HepG2 (cell line): ENCODE data around the gene SSBP4. TPM values are rescaled to one million over a fixed set of nuclear protein-coding genes. Genes with fewer than 3 reads are reported as not detected.

Source experiments
- ATF3 ChIP-seq: sonication (generic); formaldehyde crosslinking; IDR thresholded peaks from 2 replicates; pipeline ENCODE4 v1.4.0; 2020; ENCODE audit warnings: missing genetic modification reagents
- BRCA1 ChIP-seq: sonication (generic); formaldehyde crosslinking; IDR thresholded peaks from 2 replicates; pipeline ENCODE4 v1.4.0; 2020; ENCODE audit warnings: missing genetic modification reagents
- CEBPG ChIP-seq: IDR thresholded peaks from 2 replicates; pipeline ENCODE4 v1.6.1; 2016
- CERS6 ChIP-seq: sonication (generic); formaldehyde crosslinking; IDR thresholded peaks from 2 replicates; pipeline ENCODE4 v1.5.0; 2020; ENCODE audit warnings: missing genetic modification reagents
- KDM4B ChIP-seq: sonication (generic); formaldehyde crosslinking; IDR thresholded peaks from 2 replicates; pipeline ENCODE4 v1.4.0; 2020; ENCODE audit warnings: missing genetic modification reagents
- KLF16 ChIP-seq, 2 experiments: sonication (generic) in 1 of 2; formaldehyde crosslinking in 1 of 2; IDR thresholded peaks; 2 replicates each; pipeline versions ENCODE4 v1.6.1 to v1.8.0; 2016 to 2023; ENCODE audit warnings: missing genetic modification reagents in 2 of 2, missing compliant biosample characterization in 1 of 2
- MTA1 ChIP-seq: sonication (generic); formaldehyde crosslinking; IDR thresholded peaks from 2 replicates; pipeline ENCODE4 v1.4.0; 2020; ENCODE audit warnings: missing genetic modification reagents, mild to moderate bottlenecking, borderline replicate concordance
- MYPOP ChIP-seq: sonication (generic); formaldehyde crosslinking; IDR thresholded peaks from 2 replicates; pipeline ENCODE4 v1.8.1; 2023; ENCODE audit warnings: mild to moderate bottlenecking, moderate library complexity, missing genetic modification reagents
- PCBP1 ChIP-seq: fragments of 200-400 bp; formaldehyde crosslinking; IDR thresholded peaks from 2 replicates; pipeline ENCODE4 v1.6.1; 2017; ENCODE audit warnings: mild to moderate bottlenecking, low read depth, low read length, borderline replicate concordance
- RELA ChIP-seq: sonication (generic); formaldehyde crosslinking; IDR thresholded peaks from 2 replicates; pipeline ENCODE4 v1.4.0; 2020; ENCODE audit warnings: missing genetic modification reagents
- SP4 ChIP-seq: sonication (generic); formaldehyde crosslinking; IDR thresholded peaks from 2 replicates; pipeline ENCODE4 v1.8.1; 2023; ENCODE audit warnings: mild to moderate bottlenecking, missing genetic modification reagents
- ZBTB33 ChIP-seq: sonication (generic); formaldehyde crosslinking; IDR thresholded peaks from 2 replicates; pipeline ENCODE4 v1.4.0; 2020; ENCODE audit warnings: missing genetic modification reagents
- ZC3H4 ChIP-seq: sonication (generic); formaldehyde crosslinking; IDR thresholded peaks from 2 replicates; pipeline ENCODE4 v1.4.0; 2020; ENCODE audit warnings: missing genetic modification reagents, borderline replicate concordance
- ZNF292 ChIP-seq: sonication (generic); formaldehyde crosslinking; IDR thresholded peaks from 2 replicates; pipeline ENCODE4 v1.8.1; 2022; ENCODE audit warnings: mild to moderate bottlenecking, low read depth, missing genetic modification reagents, borderline replicate concordance
- ZNF354B ChIP-seq: sonication (generic); formaldehyde crosslinking; IDR thresholded peaks from 2 replicates; pipeline ENCODE4 v1.8.0; 2022; ENCODE audit warnings: mild to moderate bottlenecking, missing genetic modification reagents
- ZNF619 ChIP-seq: sonication (generic); formaldehyde crosslinking; IDR thresholded peaks from 2 replicates; pipeline ENCODE4 v1.4.0; 2020; ENCODE audit warnings: mild to moderate bottlenecking, missing genetic modification reagents
- ZNF703 ChIP-seq: sonication (generic); formaldehyde crosslinking; IDR thresholded peaks from 2 replicates; pipeline ENCODE4 v1.5.1; 2020; ENCODE audit warnings: missing genetic modification reagents, mild to moderate bottlenecking, moderate library complexity, borderline replicate concordance
- ZNF704 ChIP-seq: sonication (generic); formaldehyde crosslinking; IDR thresholded peaks from 2 replicates; pipeline ENCODE4 v1.8.1; 2023; ENCODE audit warnings: mild to moderate bottlenecking, inconsistent platforms, moderate library complexity, missing genetic modification reagents, borderline replicate concordance
- ZSCAN29 ChIP-seq: sonication (generic); formaldehyde crosslinking; conservative IDR thresholded peaks from 2 replicates; pipeline ENCODE4 v1.4.0; 2020; ENCODE audit warnings: mild to moderate bottlenecking, missing genetic modification reagents
- polyA plus RNA-seq, 8 experiments: library from polyadenylated mRNA; depleted of rRNA in 3 of 8; stranded (reverse) in 7 of 8; unstranded in 1 of 8; fragments of >200 nt; fragmentation: Illumina TruSeq in 4 of 8; extraction: Trizol in 4 of 8; gene quantifications; 2 replicates each; pipeline versions ENCODE4 v1.2.1 to v1.2.3, GENCODE V29; 2011 to 2016; ENCODE audit warnings: low read depth in 4 of 8, missing spikeins in 1 of 8, mixed read lengths in 1 of 8; ENCODE audit not compliant: insufficient read depth in 1 of 8
- total RNA-seq, 5 experiments: library from RNA; depleted of rRNA; stranded (reverse); fragments of >200 nt; fragmentation: Illumina TruSeq; extraction: Trizol; gene quantifications; 2 replicates each; pipeline ENCODE4 v1.2.3, GENCODE V29; 2016; ENCODE audit warnings: low read depth in 1 of 5
- TF ChIP-seq, protein P1 (sequence below): sonication (generic); formaldehyde crosslinking; IDR thresholded peaks from 2 replicates; pipeline ENCODE4 v1.5.1; 2020; ENCODE audit warnings: mild to moderate bottlenecking, missing genetic modification reagents, borderline replicate concordance
- TF ChIP-seq, protein P2 (sequence below), 2 experiments: fragments of 450-650 bp in 1 of 2; sonication (generic) in 1 of 2; formaldehyde crosslinking; IDR thresholded peaks; 2 replicates each; pipeline versions ENCODE4 v1.5.0 to v1.8.0; 2020 to 2022; ENCODE audit warnings: mild to moderate bottlenecking in 1 of 2, missing genetic modification reagents in 1 of 2

Gene SSBP4
- total and polyA plus RNA-seq, 2 of the 13 experiments (the other 11 are each of a cell fraction or from before 2014, with no cell fraction given) = 20.8 to 39.5 TPM

GRCh38 chr19:18437491-18438330 is 18.5 kb downstream of the SSBP4 start, which contains the start of gene ISYNA1 (continued):
- TF ChIP-seq BRCA1 (CRISPR knock-in tag) (no peak), RELA (CRISPR knock-in tag) (no peak), MYPOP (CRISPR knock-in tag) (peak; percentile 64; the same call in 1 of the 2 replicates), ZNF704 (CRISPR knock-in tag) (no peak), ZNF703 (CRISPR knock-in tag) (no peak), PCBP1 (no peak), CEBPG (no peak), KDM4B (CRISPR knock-in tag) (no peak), ZNF354B (CRISPR knock-in tag) (no peak), ZSCAN29 (CRISPR knock-in tag) (no peak), ZNF619 (CRISPR knock-in tag) (no peak), MTA1 (no peak), KLF16 (CRISPR knock-in tag; IDR thresholded peaks at IDR 0.05) (no peak), CERS6 (CRISPR knock-in tag) (no peak), ATF3 (CRISPR knock-in tag) (no peak), ZNF292 (CRISPR knock-in tag) (no peak), SP4 (CRISPR knock-in tag) (no peak; the same call in 1 of the 2 replicates), ZC3H4 (CRISPR knock-in tag) (no peak), ZBTB33 (peak; percentile 47; the same call in 1 of the 2 replicates)
- TF ChIP-seq, protein P1, sequence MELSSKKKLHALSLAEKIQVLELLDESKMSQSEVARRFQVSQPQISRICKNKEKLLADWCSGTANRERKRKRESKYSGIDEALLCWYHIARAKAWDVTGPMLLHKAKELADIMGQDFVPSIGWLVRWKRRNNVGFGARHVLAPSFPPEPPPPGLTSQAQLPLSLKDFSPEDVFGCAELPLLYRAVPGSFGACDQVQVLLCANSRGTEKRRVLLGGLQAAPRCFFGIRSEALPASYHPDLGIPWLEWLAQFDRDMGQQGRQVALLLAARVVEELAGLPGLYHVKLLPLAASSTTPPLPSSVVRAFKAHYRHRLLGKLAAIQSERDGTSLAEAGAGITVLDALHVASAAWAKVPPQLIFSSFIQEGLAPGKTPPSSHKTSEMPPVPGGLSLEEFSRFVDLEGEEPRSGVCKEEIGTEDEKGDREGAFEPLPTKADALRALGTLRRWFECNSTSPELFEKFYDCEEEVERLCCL (CRISPR knock-in tag) = no peak
- TF ChIP-seq, protein P2, sequence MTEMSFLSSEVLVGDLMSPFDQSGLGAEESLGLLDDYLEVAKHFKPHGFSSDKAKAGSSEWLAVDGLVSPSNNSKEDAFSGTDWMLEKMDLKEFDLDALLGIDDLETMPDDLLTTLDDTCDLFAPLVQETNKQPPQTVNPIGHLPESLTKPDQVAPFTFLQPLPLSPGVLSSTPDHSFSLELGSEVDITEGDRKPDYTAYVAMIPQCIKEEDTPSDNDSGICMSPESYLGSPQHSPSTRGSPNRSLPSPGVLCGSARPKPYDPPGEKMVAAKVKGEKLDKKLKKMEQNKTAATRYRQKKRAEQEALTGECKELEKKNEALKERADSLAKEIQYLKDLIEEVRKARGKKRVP (CRISPR knock-in tag; IDR thresholded peaks at IDR 0.05) = no peak
